Measurements from ENCODE around the gene POGLUT3.

Gene POGLUT3, protein sequence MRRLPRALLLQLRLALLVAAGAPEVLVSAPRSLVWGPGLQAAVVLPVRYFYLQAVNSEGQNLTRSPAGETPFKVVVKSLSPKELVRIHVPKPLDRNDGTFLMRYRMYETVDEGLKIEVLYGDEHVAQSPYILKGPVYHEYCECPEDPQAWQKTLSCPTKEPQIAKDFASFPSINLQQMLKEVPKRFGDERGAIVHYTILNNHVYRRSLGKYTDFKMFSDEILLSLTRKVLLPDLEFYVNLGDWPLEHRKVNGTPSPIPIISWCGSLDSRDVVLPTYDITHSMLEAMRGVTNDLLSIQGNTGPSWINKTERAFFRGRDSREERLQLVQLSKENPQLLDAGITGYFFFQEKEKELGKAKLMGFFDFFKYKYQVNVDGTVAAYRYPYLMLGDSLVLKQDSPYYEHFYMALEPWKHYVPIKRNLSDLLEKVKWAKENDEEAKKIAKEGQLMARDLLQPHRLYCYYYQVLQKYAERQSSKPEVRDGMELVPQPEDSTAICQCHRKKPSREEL

DNA sequence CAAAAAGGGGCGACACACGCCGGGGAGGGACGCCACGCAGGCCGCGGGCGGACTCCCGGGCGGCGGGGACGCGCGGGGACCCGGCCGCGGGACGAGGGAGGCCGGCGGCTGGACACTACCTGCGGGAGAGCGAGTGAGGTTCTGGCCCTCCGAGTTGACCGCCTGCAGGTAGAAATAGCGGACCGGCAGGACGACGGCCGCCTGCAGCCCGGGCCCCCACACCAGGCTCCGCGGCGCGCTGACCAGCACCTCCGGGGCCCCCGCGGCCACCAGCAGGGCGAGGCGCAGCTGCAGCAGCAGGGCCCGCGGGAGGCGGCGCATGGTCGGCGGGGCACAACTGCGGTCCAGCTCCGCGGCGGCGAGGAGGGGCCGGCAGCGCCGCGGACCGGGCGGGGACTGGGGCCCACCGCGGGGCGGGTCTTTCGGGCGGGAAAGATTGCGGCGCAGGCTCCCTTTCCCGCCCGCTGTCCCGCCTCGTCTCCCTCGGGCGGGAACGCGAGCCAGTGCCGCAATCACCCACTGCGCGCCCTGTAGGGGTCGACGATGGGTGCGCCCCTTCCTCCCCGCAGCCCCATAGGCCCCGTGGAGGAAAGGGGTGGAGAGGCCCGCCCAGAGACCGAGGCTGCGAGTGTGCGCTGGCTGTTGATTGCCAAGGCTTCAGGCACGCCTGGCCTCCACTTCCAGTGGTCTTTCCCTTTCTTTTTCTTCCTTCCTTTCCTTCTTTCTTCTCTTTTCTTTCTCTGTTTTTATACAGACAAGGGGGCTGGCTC is at the start of gene POGLUT3:
TSS of gene POGLUT3 (minus strand) at position 339 of the 770 bp plus-strand sequence. CDS start at position 321, 18 bp downstream.
- no peak for DNase-seq

DNA sequence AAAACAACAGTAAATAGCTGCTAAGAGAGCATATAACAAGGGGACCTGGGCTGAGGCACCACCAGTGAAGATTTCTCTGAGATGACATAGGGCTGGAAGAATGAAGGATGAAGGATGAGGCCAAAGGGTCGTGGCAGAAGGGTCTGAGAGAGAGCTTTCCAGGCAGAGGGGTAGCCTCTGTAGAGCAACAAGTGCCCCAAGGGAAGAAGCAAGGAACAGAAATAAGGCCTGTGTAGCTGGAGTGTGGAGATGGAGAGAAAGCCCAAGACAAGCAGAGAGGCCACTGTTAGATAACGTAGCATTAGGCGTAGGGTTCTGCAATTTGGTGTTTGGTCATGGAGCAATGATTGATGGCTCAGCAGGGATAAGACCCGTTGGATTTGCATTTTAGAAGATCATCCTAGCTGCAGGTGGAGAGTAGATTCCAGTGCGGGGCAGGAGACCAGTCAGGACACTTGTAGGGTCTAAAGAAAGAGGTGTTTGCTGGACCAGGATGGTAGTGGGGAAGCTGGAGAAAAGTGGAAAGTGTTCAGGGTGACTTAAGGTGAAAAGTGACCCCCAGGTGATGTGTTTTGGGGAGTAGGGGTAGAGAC is 47.8 kb upstream of the POGLUT3 start:
- no peak for DNase-seq

DNA sequence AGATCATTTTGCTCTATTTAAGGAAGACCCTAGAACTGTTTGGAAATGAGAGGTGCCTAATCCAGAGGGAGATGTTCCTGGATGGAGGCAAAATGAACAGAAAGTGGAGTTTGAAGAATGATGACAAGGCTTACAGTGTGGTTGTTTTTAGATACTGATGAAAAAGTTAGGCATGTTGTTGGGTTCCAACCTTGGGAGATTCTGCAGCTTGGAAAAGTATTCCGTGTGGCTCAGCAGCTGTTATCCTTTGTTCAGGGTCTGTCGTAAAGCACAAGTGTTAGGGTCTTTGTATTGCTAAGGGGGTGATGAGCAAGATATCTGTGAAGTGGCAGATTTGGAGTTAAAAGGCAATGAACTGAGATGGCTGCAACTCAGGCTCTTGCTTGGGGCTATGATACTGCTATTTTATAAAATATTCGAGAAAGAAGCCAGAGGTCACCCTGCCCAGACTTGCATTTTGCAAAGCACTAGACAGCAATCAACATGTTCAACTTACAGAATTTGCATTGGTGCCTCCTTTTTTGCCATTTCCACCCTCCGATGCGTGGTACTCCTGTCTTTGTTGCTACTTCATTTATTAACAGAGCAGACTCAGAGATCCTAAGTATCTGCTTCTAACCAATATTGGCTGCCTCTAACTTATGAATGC is 45.3 kb upstream of the POGLUT3 start:
- no peak for DNase-seq

DNA sequence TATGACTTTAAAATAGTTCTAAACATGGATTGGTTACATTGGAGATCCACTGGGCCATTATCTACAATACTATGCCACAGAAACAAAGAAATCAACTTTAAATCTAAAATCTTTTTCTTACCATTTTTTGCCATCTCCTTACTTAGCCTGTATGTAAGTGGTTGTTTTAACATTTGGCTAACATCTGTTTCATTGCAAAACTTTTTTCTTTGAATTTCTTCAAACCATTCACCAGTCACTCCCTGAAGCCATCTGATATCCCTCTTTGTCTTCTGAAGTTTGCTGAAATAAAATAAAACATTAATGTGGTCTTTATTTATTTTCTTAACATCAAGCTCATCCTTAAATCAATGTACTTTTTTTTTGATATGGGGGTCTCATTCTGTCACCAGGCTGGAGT is 43.3 kb upstream of the POGLUT3 start:
- DNase-seq = no peak

DNA sequence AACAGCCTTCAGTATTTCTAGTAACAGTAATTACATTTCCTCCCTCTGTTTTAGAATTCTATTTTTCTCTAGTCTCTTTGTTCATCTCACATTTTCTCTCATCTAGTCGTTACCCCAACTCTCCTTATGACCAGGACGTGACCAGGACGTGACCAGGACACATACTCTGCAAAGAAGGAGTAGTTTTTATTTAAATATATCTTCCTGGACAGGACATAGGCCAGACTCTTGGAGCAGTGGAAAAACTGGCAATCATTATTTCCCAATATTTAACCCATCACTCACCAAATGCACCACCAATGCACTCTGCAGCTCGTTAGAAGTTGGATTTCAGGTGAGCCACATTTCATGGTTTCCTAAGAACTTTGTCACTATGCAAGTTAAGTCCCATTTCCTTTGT is 40.3 kb upstream of the POGLUT3 start:
- DNase-seq = no peak

DNA sequence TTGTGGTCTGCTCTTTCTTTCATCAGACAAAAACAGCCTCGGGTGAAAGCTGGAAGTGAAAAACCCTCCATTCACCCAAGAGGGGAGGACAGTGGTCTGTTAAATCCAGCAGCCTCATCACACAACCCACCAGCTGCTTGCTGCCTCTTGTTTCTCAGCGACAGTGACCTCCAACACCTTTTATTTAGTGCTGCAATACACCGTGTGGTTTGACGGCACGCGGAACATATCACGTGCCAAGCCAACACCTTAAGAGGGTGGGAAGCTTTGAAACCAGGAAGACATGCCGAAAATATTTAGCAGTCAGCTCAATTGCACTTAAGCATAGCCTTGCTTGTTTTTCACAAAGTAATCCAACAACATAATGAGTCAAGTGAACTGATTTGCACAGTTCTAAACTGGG is 39.8 kb upstream of the POGLUT3 start:
- no peak for DNase-seq

DNA sequence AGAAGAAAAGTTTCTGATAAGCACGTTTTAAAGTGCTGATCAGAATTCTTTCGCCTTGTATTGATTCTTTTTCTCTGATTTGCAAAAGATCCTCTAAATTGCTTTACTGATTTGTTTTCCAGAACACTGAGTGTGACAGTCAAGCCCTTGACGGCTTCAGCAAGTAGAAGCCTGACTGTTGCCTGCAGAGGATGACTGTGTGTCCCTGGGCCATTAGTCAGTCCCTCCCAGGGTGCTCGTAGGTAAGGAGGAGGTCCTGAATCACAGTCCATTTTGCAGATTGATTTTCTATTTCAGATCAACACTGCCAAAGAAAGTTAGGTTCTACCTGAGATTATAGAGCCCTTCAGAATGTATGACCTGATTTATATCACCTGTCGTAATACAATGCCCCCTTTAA is 38.6 kb upstream of the POGLUT3 start:
- no peak for DNase-seq

DNA sequence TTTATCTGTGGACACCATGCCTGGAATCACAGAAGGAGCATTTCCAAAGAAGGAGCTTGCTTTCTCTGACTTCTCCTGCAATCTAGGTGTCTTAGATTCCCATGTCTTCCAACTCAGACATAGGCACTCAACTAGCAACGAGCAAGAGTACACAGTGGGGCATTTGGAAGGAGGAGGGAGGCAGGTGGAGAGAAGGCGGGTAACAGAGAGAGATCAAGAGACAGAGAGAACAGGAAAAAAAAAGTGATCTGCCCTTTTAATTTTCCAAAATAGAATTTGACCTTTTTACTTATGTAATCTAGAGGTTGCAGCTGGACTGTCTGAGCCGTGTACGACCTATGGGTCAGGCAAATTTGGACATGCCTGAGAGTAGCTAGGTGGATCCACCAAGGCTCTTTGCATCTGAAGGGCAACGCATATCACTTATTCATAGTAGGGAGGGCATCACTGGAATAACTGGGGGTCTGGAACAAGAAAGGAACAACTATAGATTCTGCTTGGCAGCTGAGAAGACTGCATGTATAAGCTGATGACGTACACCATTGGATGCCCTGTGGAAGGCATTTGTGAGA is 37.3 kb upstream of the POGLUT3 start:
- DNase-seq = no peak

DNA sequence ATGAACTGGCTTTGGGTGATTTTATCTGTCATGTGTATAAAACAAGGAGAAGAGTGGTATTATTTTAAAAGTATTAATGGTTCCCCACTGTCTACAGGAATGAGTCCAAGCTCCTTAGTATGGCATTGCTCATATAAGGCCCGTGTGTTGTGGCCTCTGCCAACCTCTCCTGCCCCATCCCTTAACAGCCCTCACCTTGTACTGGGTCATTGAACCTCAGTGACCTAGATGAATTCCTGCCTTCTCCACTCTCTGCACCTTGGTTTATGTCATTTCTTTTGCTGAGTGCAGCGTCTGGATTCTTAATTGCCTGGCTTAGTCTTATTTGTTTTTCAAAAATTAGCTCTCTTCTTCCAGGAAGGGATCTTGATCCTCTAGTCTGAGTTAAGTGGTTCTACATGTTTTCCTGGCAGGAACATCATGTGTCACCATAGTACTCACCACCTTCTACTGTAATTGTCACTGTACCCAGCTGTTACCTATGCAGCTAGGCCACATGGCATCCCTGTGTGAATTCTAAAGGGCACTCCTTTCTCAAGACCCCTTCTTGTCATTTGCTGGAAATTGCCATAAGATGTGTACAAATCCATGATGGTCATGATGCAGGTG is 36.2 kb upstream of the POGLUT3 start:
- DNase-seq = no peak

DNA sequence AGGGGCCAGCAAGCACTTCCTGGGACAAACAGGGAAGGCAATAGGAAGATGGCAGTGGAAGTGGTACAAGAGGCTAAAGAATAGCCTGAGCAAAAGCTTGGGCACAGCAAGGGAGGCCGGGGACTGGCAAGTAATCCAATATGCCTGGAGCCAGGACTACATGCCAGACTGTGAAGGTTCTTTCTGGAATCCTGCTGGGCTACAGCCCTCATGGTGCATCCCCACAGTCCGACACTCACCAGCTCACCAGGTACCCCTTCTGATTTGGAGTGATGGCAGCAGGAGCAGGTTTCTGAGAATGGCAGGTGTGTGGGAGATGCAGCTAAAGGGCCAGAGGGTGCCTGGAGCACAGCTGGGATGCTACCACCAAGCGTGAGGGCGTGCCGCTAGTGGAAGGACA is 32.2 kb upstream of the POGLUT3 start:
- DNase-seq = no peak

DNA sequence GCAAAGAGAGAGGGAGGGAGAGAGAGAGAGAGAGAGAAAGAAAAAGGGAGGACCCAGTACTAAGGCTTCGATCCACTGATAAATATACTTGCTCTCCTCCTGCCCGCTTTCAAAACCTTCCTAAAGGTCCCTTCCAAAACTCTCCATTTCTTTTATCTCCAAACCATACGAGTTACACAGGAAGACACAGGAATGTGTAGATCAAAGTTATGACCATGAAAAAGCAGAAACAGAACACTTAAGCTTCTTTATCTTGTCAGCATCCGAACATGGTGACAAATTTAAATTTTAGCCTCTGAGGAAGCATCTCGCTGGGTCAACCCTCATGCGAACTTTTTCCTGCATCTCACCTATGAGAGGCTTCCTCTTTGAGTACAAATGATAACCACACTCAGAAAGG is 29.2 kb upstream of the POGLUT3 start:
- no peak for DNase-seq

DNA sequence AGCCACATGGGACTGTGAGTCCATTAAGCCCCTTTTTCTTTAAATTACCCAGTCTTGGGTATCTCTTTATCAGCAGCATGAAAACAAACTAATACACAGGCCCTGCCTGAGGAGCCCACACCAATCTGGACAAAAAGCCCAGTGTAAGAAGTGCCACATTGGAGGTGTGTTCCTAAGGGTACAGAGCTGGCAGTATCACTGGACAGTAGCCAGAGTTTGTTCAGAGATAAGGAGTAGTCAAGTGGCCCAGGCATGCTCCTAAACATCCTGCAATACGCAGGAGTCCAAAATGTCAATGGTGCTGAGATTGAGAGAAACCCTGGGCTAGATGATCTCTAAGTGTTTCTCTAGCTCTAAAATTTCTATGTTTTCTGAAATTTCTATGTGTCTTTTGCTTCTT is 27.0 kb upstream of the POGLUT3 start:
- no peak for DNase-seq

DNA sequence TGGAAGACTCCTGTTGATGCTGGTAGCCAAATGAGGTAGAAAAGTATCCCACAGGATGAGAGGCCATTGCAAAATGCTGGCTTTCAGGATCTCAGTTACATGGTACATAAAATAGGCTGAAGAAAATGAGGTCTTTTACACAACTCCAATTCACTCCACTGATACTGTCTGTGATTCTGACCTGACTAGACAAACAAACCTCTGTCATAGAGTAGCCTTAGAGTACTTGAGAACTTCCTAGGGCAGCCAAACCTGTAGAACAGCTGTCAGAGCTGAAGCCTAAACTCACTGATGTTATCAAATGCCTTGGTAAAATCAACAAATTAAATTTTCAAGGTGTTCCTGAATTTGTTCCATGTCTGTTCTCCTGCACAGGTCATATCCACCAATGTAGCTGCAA is 26.2 kb upstream of the POGLUT3 start:
- no peak for DNase-seq

DNA sequence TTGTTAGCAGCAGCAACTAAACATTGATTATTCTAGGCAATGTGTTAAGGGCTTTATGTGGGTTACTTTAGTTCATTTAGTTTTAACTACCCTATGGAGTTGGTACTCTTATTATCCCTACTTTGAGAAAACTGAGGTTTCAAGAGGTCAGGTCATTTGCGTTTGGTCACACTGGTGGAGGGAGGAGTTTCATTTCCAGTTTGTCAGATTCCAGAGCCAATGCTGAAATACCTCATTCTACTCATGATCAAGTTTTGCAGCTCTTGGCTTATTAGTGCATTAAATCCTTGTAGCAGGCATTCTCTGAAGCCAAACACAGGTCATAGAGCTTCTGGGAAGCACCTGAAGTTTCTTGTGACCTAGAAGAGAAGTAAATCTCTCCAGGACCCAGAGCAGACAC is 24.1 kb upstream of the POGLUT3 start:
- DNase-seq = no peak

DNA sequence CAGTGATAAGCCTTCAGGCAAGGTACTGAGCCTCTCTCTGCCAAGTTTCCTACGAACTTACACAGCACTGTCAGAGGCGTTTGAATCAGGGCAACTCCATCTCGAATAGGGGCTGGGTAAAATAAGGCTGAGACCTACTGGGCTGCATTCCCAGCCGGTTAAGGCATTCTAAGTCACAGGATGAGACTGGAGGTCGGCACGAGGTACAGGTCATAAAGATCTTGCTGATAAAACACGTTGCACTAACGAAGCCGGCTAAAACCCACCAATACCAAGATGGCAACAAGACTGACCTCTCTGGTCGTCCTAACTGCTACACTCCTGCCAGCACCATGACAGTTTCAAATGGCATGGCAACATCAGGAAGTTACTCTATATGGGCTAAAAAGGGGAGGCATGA is 20.4 kb upstream of the POGLUT3 start:
- DNase-seq = no peak

DNA sequence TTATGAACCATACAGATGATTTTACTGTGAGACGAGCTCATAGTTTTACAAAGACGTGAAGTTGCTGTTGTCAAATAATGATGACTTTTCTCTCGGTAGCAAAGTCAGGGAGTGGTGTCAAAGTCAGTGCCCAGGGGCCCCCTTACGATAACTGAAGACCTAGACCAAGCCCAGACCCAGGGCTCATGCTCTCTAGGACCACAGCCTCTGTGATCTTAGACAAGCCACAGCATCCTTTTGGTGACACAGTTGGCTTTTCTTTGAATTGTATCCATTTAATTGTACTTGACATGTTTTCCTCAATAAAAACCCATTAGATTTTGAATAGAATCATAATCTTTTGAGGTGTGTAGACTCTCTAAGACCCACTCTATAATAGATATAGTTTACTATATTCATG is 17.9 kb upstream of the POGLUT3 start:
- no peak for DNase-seq

DNA sequence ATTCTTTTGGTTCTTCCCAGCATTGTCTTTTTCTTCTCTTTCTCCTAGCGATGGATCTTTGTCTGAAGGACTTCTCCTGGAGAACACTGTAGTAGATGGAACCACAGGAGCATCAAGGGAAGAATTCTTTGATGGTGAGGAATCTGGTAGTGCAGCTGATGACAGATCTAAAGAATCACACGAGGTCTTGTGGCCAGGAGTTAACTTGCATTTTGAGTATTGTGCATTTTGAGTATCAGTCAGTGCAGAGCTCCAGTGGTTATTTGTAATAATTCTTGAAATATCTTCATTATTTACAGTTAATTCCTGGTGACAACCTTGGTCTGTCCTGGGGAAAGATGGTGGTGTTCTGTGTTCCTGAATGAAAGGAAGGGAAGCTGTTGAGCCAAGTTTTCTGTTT is 14.5 kb upstream of the POGLUT3 start:
- no peak for DNase-seq

DNA sequence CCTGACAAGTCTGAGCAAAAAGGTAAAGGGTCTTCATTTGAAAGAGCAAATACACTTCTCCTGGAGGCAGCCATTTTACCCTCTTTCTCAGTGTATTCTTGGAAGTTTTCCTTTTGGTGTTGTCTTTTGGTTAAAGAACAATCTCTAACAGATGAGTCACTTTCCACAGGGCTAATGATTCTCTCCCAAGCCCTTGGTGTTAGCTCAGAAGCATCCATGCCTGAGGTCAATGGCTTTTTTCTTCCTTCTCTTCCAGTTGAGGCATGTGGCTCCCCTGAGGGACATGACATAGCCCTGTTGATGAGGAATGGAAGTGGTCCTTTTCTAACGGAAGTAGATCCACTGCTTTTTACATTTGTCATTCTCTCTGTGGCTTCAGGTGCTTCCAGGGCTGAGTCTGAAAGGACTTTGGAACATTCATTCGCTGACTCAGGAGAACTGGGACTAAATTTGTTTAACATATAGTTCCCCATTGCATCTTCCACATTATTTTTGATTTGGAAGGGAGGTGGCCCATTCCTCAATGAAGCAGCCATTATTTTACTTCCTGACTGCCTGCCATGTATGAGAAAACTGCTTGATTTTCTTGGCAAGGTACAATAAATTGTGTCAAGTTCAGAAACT is 13.8 kb upstream of the POGLUT3 start:
- DNase-seq = no peak

DNA sequence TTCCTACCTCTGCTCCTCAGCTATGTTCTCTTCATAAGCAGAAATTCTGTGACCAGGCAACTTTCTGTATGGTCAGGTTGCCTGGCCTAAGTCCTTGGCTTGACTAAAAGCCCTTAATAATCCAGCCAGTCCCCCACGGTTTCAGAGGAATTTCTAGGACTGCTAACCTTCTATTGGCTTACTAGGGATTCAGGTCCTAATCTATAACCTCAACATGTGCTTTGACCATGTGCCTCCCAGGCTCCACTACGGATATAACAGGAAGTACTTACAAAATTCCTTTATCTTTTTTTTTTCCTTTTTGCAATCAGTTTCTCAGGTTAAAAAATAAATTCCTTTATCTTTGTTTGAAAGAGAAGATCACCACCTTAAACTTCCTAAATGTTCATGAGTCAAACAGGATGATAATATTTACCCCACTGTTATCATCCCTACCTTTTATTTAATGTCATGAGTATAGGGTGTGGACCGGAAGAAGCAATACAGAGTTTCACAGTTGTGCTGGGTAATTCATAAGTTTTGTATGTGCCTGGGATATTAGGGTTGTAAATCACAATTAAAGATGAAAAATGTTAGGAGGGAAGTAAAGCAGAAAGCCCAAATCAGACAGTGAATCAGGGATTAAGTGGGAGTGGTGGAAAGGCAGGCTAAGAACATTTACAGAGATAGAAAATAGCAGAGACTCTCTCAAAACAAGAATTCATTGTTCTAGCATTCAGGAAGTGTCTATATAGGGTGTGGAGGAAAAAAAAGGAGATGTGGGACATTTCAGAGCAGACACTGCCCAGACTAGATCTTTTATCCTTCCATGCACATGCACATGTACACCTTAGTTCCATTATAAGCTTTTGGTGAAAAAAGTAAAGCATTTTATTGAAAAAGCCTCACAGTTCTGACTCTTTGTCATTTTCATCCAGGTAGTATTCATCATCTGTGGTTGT is 10.7 kb upstream of the POGLUT3 start:
- DNase-seq = no peak

DNA sequence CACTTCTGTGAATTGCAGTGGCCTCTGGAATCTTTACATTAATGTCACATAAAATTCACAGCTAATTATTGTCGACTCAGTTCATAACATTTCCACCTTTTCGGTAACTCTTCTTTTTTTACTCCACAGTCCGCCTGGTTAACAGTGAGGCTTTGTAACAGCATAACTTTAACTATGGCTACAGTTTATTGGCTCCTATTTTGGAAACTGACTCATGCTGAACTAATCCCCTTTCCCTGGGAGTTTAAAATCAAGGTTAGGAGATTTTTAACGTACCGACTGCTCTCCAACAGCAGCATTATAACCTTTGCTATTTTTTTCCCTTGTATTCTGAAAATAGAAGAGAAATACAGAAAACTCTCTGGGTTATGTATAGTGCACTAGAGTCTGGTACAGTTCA is 3.2 kb upstream of the POGLUT3 start:
- no peak for DNase-seq

DNA sequence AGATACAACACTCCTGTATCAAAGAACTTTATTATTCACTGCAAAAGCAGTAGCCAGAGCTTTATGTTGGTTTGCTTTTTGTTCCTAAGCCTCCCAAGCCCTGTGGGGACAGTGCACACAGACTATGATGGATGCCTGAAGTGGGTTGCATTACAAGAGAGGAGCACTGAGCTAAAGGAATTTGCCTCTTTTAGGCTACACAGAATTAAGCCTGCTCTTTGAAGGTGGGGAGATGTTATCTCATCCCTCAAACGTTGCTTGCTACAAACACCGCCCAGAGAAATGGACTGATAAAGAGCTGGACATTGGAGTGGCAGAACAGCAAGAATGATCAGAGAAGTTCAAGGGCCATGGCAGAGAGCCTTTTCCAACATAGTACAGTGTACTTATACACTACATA is 2.5 kb upstream of the POGLUT3 start:
- DNase-seq = no peak
